Measurements from ENCODE around the gene GTF3C2.
A peak's percentile ranks its signal among the peaks of the same experiment; 100 is the strongest.

GTF3C2 gene

GRCh38 chr2:27296481-27296880 is 60.1 kb downstream of the GTF3C2 start:
- DNase-seq: peak in 2 of 4 experiments; percentile 26 to 30

GRCh38 chr2:27294928-27295327 is 61.6 kb downstream of the GTF3C2 start:
- no peak for DNase-seq

- DNase-seq: no peak
Observed at GRCh38 chr2:27291865-27292264, 64.7 kb downstream of the GTF3C2 start.

GRCh38 chr2:27290549-27290948 is 66.0 kb downstream of the GTF3C2 start:
- no peak for DNase-seq

GRCh38 chr2:27288610-27289009 is 68.0 kb downstream of the GTF3C2 start:
- DNase-seq: no peak

GRCh38 chr2:27285481-27285880 is 71.1 kb downstream of the GTF3C2 start:
- DNase-seq: no peak

- DNase-seq: no peak
Observed at GRCh38 chr2:27284996-27285395, 71.6 kb downstream of the GTF3C2 start.

GRCh38 chr2:27282892-27283291 is 73.7 kb downstream of the GTF3C2 start:
- DNase-seq: no peak

GRCh38 chr2:27281855-27282559 is 74.6 kb downstream of the GTF3C2 start, which contains the start of gene TRIM54:
Gene TRIM54, plus strand, starts transcription at chr2:27282429. Its CDS starts 303 bp downstream, at chr2:27282732.
- DNase-seq: peak; percentile 55 to 73 (median 68)

- peak in 1 of 4 experiments; percentile 30 for DNase-seq
Observed at GRCh38 chr2:27281442-27281841, 75.1 kb downstream of the GTF3C2 start.

- DNase-seq: no peak
Observed at GRCh38 chr2:27280826-27281225, 75.7 kb downstream of the GTF3C2 start.

- DNase-seq: no peak
Observed at GRCh38 chr2:27278010-27278409, 78.6 kb downstream of the GTF3C2 start.
